HG03045 (cell line): ENCODE data around the gene POLR1D.
A peak's percentile ranks its signal among the peaks of the same experiment; 100 is the strongest.

ENCODE experiments used
- ATAC-seq: cut with Tn5 transposase; IDR thresholded peaks from one replicate; pipeline ENCODE4 v1.9.1; 2021; ENCODE audit warnings: mild to moderate bottlenecking, moderate library complexity; ENCODE audit not compliant: unreplicated experiment

POLR1D gene

DNA sequence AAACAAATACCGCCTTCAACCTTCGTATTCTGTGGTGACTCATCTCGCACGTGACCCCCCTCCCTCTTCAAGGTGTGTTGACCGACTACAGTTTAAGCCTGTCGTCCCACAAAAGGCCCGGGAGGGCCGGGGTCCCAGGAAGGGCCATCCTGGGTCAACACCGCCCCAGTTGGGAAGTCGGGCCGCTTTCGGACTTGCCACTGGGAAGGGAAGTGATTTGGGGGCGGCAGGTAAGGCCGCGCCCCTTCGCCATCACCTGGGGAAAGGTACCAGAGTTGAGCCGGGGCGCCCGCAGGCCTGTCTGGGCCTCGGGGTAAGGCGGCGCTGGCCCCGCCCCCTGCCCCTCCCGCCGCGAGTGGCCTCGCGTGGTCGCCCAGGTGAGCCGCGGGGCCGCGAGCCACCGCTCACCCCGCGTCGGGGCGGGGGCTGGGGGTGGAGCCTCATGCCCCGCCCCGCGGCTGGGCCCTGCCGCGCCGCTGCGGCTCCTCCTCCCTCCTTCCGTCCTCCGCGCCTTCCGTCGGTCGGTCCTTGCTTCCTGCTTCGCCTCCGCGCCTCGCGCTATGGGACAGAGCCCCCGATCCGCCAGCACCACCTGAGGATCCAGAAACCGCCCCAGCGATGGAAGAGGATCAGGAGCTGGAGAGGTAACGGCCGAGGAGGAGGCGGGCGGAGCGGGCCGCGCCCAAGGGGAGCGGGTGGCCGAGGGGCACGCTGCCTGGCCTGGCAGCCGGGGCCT lies at the start of gene POLR1D:
TSS of gene POLR1D (plus strand) at position 527 of the 736 bp plus-strand sequence. CDS start at position 619, 92 bp downstream.
- peak; percentile 61 for ATAC-seq

- ATAC-seq: no peak
Measured at GRCh38 chr13:27572234-27572901, 49.3 kb upstream of the POLR1D start.

- no peak for ATAC-seq
Measured at GRCh38 chr13:27573265-27573664, 48.4 kb upstream of the POLR1D start.

GRCh38 chr13:27574661-27575060 lies 47.0 kb upstream of the POLR1D start:
- ATAC-seq: no peak

- ATAC-seq: no peak
Measured at GRCh38 chr13:27578121-27579030, 43.3 kb upstream of the POLR1D start.

GRCh38 chr13:27583645-27584044 lies 38.0 kb upstream of the POLR1D start:
- no peak for ATAC-seq

DNA sequence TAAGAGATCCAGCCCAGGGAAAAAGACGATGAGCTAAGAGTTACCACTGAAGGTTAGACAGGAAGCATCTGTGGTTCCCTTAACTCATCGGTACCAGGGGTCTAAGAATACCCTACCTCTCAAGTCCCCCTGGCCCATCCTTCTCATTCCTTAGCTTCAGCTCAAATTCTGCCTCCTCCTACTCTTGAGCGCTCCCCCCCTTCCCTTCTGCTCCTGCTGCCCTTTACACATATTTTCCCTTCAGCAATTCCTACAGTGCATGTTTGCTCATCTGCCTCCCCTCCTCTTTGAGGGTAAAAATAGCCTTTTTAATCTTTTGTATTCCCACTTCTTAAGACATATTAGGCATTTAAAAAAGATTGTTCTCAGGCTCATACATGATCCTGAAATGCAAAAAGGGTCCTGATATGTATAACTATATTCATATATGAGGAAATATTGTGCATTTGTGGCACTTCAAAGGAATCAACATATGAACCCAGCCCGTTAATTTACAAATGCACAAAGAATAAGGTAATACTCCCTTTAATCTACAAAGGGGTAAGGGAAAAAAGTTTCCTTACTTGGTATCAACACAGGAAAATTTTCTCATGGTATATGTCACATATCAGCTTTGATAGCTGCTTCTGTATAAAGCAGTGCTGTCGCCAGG lies 34.5 kb upstream of the POLR1D start:
- ATAC-seq: no peak

GRCh38 chr13:27588405-27588804 lies 33.3 kb upstream of the POLR1D start:
- no peak for ATAC-seq

GRCh38 chr13:27592865-27593264 lies 28.8 kb upstream of the POLR1D start:
- ATAC-seq: no peak

GRCh38 chr13:27593267-27593666 lies 28.4 kb upstream of the POLR1D start:
- no peak for ATAC-seq

- no peak for ATAC-seq
Measured at GRCh38 chr13:27595055-27595811, 26.5 kb upstream of the POLR1D start.

GRCh38 chr13:27599096-27599495 lies 22.6 kb upstream of the POLR1D start:
- ATAC-seq: no peak

DNA sequence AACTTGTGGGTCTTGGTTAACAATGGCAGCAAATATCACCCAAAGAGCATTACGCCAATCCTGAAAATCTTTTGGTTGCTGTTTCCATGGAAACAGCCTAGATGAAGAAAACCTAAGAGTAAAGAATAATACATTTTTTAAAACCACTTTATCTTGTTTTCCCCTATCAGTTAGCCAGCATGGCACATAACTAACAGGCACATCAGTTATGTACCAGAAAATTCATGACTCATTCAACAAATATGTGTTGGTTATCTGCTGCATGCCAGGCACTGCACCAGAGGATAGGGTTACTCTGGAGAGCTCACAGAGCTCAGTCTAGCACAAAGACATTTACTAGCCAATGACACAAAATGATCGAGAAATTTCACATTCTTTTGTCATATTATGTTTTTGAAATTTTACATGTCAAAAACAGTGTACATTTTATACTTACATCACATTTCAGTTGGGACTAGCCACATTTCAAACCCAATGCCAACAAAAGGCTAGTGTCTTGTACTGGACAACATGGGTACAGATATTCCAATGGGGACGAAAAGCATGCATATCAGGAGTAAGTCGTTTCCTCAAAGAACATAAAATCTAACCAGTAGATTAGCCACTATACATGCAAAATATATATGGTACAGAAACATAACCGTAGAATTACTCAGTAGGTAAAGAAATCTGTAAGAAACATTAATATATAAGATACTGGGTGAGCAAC lies 21.7 kb upstream of the POLR1D start:
- no peak for ATAC-seq

DNA sequence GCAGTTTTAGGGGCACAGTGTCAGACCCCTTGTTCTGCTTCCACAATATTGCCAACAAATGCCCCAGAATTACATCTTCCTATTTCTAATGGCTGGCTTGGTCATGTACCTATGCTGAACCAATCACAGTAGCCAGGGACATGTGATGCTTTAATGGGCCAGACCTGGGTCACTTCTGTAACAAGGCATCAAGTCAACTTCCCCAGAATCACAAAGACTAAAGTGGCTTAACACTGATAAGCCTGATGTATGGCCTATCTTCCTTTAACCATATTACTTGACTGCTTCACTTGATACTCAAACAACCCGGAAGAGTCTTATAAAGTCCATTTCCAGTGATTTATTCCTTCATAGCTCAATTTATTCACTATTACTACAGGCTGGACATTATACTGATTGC lies 21.0 kb upstream of the POLR1D start:
- no peak for ATAC-seq

DNA sequence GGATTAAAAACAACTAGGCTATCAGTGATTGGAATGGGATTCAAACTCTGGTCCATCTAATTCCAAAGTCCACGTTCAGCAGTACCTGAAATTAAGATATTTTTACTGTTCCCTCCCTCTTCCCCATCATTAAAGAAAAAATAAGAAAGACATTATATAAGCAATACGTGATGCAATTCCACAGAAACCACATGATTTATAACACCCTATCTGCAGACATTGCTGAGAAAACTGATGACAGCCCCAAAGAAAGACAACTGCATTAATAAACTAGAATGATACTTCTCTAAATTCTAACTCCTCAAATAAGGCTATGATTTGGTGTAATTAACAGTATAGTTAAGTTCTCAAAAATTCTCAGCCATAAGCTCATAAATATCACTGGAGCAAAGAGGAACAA lies 20.5 kb upstream of the POLR1D start:
- ATAC-seq: no peak

DNA sequence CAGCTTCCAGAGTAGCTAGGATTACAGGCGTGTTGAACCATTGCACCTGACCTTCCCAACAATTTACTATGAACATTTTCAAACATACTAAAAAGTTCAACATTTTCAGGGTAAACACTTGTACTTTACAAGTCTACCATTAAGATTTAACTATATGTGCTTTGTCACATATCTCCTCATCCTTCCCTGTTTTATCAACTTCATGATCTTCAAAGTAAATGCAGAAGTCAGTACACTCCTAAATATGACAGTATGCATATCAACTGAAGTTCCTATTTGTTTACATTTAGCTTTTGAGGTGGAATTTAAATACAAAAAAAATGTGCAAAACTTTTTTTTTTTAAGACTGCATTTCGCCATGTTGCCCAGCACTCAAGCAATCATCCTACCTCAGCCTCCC lies 19.9 kb upstream of the POLR1D start:
- no peak for ATAC-seq

- no peak for ATAC-seq
Measured at GRCh38 chr13:27605099-27605498, 16.6 kb upstream of the POLR1D start.

GRCh38 chr13:27605610-27606200 lies 16.0 kb upstream of the POLR1D start:
- no peak for ATAC-seq

DNA sequence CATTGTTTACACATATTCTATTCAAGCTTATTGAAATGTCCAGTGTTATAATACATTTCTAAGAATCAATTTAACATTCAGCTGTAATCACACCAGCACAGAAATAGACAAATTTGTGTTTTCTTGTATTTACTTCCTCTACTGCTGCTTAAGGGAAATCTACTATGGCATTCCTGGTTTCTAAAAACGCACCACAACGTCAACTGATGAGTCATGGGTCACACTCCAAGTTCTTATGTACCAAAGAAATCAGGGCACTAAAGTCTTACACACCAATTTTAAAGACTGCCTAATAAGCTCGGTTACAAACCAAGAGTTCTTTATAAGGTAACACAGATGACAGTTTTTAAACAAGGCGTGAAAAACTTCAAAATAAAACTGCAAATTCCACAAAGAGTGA lies 14.6 kb upstream of the POLR1D start:
- no peak for ATAC-seq
